Glutamatergic neuron (in vitro differentiated cells): ENCODE data around the gene PIMREG. TPM values are rescaled to one million over a fixed set of nuclear protein-coding genes. Genes with fewer than 3 reads are reported as not detected.
A peak's percentile ranks its signal among the peaks of the same experiment; 100 is the strongest.

Experiments used
- DNase-seq: peaks from one replicate; pipeline ENCODE4 v3.0.0; 2022
- H3K27ac Mint-ChIP-seq: one replicate; pipeline ENCODE4 v1.8.0; 2020; ENCODE audit warnings: mild to moderate bottlenecking, mixed read lengths, inconsistent platforms; ENCODE audit not compliant: unreplicated experiment
- H3K27me3 Mint-ChIP-seq: one replicate; pipeline ENCODE4 v1.8.0; 2020; ENCODE audit warnings: mild to moderate bottlenecking, moderate library complexity, mixed read lengths, inconsistent platforms; ENCODE audit not compliant: unreplicated experiment
- H3K36me3 Mint-ChIP-seq: one replicate; pipeline ENCODE4 v1.8.0; 2020; ENCODE audit warnings: mild to moderate bottlenecking, mixed read lengths, inconsistent platforms; ENCODE audit not compliant: unreplicated experiment
- H3K4me1 Mint-ChIP-seq: one replicate; pipeline ENCODE4 v1.8.0; 2020; ENCODE audit warnings: mild to moderate bottlenecking, low read depth, mixed read lengths, inconsistent platforms; ENCODE audit not compliant: unreplicated experiment
- H3K4me3 Mint-ChIP-seq: one replicate; pipeline ENCODE4 v1.8.0; 2020; ENCODE audit warnings: mild to moderate bottlenecking, mixed read lengths, inconsistent platforms; ENCODE audit not compliant: unreplicated experiment
- H3K9me3 Mint-ChIP-seq: one replicate; pipeline ENCODE4 v1.8.0; 2020; ENCODE audit warnings: mild to moderate bottlenecking, moderate library complexity, mixed read lengths, inconsistent platforms; ENCODE audit not compliant: unreplicated experiment
- total RNA-seq: library from RNA; stranded (reverse); fragmentation: NEBNext Ultra II Directional; extraction: Animal tissue kit (Norgen Biotek cat#: 25700); gene quantifications from one replicate; pipeline ENCODE4 v1.2.1, GENCODE V29; 2021; ENCODE audit not compliant: unreplicated experiment
- TF ChIP-seq, protein P1 (sequence below): fragments of 200-600 bp; sonication (generic); IDR thresholded peaks from one replicate; pipeline ENCODE4 v1.5.0; 2021; ENCODE audit not compliant: partially characterized antibody, unreplicated experiment

The PIMREG gene
- total RNA-seq, 1 donor from 2014 or later: 28.4 TPM

DNA sequence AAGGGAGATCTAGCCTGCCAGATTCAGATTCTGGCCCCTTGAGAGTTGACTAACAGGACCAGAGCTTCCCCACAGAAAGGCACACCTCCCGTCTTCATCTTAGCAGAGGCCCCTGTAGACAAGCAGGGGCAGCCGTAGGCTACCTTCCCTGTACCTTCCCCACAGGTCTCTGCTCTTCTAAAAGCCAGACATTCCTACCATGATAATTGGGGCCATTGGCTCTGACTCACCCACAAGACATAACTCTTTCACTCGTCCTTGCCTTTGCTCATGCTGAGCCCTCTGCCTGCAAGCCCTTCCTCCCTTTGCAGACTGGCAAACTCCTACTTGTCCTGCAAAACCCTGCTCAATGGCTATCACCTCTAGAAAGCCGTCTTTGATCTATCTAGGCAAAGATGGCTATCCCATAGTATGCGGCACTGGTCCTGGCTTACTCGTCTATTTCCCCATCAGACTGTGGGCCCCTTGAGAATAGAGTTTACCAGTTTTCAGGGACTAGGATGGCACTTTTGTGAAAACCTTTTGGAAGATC, 43.8 kb downstream of the PIMREG start:
- TF ChIP-seq, protein P1, sequence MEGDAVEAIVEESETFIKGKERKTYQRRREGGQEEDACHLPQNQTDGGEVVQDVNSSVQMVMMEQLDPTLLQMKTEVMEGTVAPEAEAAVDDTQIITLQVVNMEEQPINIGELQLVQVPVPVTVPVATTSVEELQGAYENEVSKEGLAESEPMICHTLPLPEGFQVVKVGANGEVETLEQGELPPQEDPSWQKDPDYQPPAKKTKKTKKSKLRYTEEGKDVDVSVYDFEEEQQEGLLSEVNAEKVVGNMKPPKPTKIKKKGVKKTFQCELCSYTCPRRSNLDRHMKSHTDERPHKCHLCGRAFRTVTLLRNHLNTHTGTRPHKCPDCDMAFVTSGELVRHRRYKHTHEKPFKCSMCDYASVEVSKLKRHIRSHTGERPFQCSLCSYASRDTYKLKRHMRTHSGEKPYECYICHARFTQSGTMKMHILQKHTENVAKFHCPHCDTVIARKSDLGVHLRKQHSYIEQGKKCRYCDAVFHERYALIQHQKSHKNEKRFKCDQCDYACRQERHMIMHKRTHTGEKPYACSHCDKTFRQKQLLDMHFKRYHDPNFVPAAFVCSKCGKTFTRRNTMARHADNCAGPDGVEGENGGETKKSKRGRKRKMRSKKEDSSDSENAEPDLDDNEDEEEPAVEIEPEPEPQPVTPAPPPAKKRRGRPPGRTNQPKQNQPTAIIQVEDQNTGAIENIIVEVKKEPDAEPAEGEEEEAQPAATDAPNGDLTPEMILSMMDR: no peak
- DNase-seq: no peak
- H3K4me1 Mint-ChIP-seq: no peaks in the 10 kb centered on the region
- no peak overlapping the region for H3K27ac Mint-ChIP-seq
- H3K4me3 Mint-ChIP-seq: no peak overlapping the region
- H3K36me3 Mint-ChIP-seq: no peaks in the 10 kb centered on the region
- H3K27me3 Mint-ChIP-seq: peaks cover 6% of the 10 kb centered on the region
- H3K9me3 Mint-ChIP-seq: peaks cover 5% of the 10 kb centered on the region

DNA sequence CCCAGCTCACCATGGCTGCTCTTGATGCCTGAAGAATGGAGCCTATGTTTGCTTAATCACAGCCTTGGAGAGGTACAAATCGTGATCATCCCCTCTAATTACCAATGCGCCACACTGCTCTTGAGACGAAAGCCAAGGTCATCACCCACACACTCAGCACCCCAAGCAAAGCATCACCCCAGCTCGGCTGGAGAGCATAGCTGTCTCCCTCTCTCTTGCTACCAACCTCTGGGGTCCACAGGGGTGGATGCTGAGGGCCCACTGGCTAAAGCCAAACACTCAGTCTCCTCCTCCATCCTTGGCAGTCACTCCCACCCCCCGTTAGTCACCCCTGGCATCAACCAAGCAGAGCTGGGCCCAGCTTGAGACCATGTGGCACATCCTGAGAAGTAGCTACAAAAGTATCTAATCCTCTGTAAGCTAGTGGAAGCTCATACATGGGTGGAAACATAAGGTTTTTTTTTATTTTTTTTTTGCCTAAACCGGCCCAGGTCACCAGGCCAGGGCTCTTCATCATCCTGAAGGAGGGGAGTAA, 44.8 kb downstream of the PIMREG start:
- TF ChIP-seq, protein P1: no peak
- DNase-seq: no peak
- Mint-ChIP-seq H3K27ac (no peak overlapping the region), H3K4me3 (no peak overlapping the region), H3K27me3 (peaks cover 6% of the 10 kb centered on the region), H3K4me1 (no peaks in the 10 kb centered on the region), H3K36me3 (no peaks in the 10 kb centered on the region), H3K9me3 (peaks cover 3% of the 10 kb centered on the region)

DNA sequence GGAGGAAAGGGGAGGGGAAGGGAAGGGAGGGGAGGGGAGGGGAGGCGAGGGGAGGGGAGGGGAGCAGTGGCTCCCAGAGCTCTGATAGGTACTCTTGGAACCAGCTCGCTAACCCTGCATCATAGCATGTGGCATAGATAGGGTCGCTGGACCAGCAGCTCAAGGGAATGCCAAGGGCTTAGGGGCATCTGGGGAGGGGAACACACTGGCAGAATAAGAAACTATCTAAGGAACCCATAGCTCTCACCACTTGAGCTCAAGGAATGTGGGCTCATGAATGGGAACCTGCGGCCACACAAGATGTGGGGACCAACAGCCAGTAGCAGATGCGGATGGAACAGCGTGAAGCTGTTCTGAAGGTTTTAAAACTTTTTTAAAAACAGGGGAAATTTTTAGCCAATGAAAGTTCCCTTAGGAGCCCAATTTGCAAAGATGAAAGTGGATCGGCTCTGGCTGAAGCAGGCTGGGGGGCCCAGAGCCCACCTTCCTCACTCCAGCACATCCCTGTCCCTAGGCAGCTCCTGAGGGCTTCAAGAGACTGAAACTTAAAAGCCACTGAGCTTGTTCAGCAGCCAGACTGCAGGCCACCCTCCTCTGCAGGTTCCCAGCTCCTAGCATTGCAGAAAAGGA, 46.9 kb downstream of the PIMREG start:
- no peak for DNase-seq
- H3K27me3 Mint-ChIP-seq: peaks cover 6% of the 10 kb centered on the region
- H3K27ac Mint-ChIP-seq: no peak overlapping the region
- H3K36me3 Mint-ChIP-seq: no peaks in the 10 kb centered on the region
- no peak overlapping the region for H3K4me3 Mint-ChIP-seq
- H3K4me1 Mint-ChIP-seq: peaks cover 2% of the 10 kb centered on the region
- peaks cover 3% of the 10 kb centered on the region for H3K9me3 Mint-ChIP-seq
- TF ChIP-seq, protein P1: no peak

DNA sequence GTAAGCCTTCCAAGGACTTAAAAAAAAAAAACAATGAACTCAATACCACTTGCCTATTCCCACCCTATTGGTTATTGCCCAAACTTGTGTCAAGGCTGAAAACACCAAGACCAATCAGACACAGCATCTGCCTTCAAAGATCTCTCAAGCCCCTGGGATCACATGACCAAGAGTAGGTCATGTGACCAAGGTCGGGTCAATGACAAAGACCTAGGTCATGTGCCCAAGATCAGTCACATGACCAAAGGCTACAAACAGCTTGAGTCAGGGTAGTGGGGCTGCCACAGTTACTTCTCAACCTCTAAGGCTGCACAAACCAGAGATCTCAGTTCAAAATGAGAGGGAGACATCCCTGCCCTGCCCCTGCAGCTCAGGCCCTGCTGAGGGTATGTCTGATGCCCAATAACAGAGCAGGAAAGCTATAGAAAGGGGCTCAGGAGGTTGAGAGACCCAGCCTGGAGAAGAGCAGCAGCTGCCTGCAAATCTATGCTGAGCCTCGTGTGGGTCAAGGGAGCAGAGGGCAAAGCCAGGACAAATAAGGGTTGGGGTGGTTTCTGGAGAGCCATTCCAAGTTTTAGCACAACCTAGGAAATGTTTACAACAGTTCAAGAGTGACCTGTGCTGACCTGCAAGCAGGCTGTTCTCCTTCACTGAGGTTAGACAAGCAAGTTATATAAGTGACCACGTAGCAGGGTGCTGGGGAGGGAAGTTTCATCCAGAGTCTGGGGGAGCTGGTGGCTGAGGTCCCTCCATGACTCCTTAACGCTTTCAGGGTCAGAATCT, 48.8 kb downstream of the PIMREG start:
- Mint-ChIP-seq H3K36me3 (no peaks in the 10 kb centered on the region), H3K27me3 (peaks cover 11% of the 10 kb centered on the region), H3K27ac (peak overlapping the region; percentile 1), H3K4me1 (peaks cover 15% of the 10 kb centered on the region), H3K9me3 (peaks cover 12% of the 10 kb centered on the region), H3K4me3 (no peak overlapping the region)
- TF ChIP-seq, protein P1: no peak
- DNase-seq: no peak
